Heart left ventricle (tissue), 16 donors: Measurements from ENCODE around the gene PXYLP1. TPM values are rescaled to one million over a fixed set of nuclear protein-coding genes. Genes with fewer than 3 reads are reported as not detected.

Experiments
- ATAC-seq, 4 donors: fragments of 200-7000 bp; cut with Tn5 transposase; one replicate each; pipeline ENCODE4 v1.9.1; 2020 to 2022; ENCODE audit warnings: moderate library complexity in 4 of 4, mild to moderate bottlenecking in 3 of 4, moderate number of reproducible peaks in 1 of 4
- DNase-seq, 5 donors: peaks; one replicate each; pipeline ENCODE4 v3.0.0-alpha.2; 2020
- H3K27ac ChIP-seq, 12 donors: fragments of 200-600 bp; sonication (generic) in 4 of 12; one replicate each; pipeline versions ENCODE4 v1.5.0 to v1.8.0; 2016 to 2022; ENCODE audit warnings: mild to moderate bottlenecking in 2 of 12
- H3K27me3 ChIP-seq, 9 donors: fragments of 200-600 bp; sonication (generic) in 2 of 9; one replicate each; pipeline versions ENCODE4 v1.5.1 to v1.8.0; 2016 to 2022; ENCODE audit warnings: mild to moderate bottlenecking in 3 of 9
- H3K36me3 ChIP-seq, 9 donors: fragments of 200-600 bp; sonication (generic) in 2 of 9; one replicate each; pipeline versions ENCODE4 v1.5.0 to v1.8.0; 2018 to 2022; ENCODE audit warnings: mild to moderate bottlenecking in 2 of 9
- H3K4me1 ChIP-seq, 12 donors: fragments of 200-600 bp; sonication (generic) in 4 of 12; one replicate each; pipeline versions ENCODE4 v1.5.0 to v1.8.0; 2016 to 2022; ENCODE audit warnings: mild to moderate bottlenecking in 3 of 12
- H3K4me3 ChIP-seq, 12 donors: fragments of 200-600 bp; sonication (generic) in 4 of 12; one replicate each; pipeline versions ENCODE4 v1.5.0 to v1.8.0; 2017 to 2022; ENCODE audit warnings: mild to moderate bottlenecking in 9 of 12, moderate library complexity in 4 of 12
- H3K9me3 ChIP-seq, 12 donors: fragments of 200-600 bp; sonication (generic) in 4 of 12; one replicate each; pipeline versions ENCODE4 v1.5.0 to v1.8.0; 2016 to 2022; ENCODE audit warnings: mild to moderate bottlenecking in 1 of 12
- POLR2A ChIP-seq, 2 donors: fragments of 450-650 bp; IDR thresholded peaks; one replicate each; pipeline ENCODE4 v1.6.1; 2017; ENCODE audit warnings: antibody characterized with exemption in 2 of 2, mild to moderate bottlenecking in 2 of 2, moderate library complexity in 2 of 2
- WGBS, 4 donors: extraction: QIAGEN DNeasy Blood & Tissue Kit in 2 of 4; methylation state at CpG; one replicate each; pipeline versions ENCODE4 v1.1.5 to v1.1.7; 2013 to 2018; 5-methylcytosine and 5-hydroxymethylcytosine counted together
- intact Hi-C, 10 donors: fragments of 100-400 bp; cut with DNase I; formaldehyde crosslinking; loops; one replicate each; pipeline versions ENCODE4 v1.11.1 to v1.14.2; 2022
- polyA plus RNA-seq, 2 donors: library from polyadenylated mRNA; stranded (reverse); fragments of 200-250 nt; gene quantifications; one replicate each; pipeline ENCODE4 v1.2.3, GENCODE V29; 2013
- total RNA-seq, 9 donors: library from RNA; depleted of rRNA in 2 of 9; stranded (reverse); fragments of >200 nt in 2 of 9; fragmentation: NEBNext Ultra II Directional in 3 of 9; extraction: Animal tissue kit (Norgen Biotek cat#: 25700) in 3 of 9; gene quantifications; one replicate each; pipeline versions ENCODE4 v1.1.0 to v1.2.4, GENCODE V29; 2016 to 2023
- TF ChIP-seq, protein P1 (sequence below), 12 donors: fragments of 200-600 bp; sonication (generic) in 4 of 12; IDR thresholded peaks; one replicate each; pipeline versions ENCODE4 v1.5.0 to v1.8.0; 2018 to 2022; ENCODE audit warnings: antibody characterized with exemption in 12 of 12, mild to moderate bottlenecking in 5 of 12
- donor health status: ischemic (EF 13 %, LVEDD 7.1; RV severe dilation, severe dysfunction).
- donor health status: healthy with polysubstance abuse.
- donor health status: DM: no; HTN: yes; CAD: no.
- donor health status: DM: no; HTN: no; CAD: no.
- donor health status: ischemic (EF 25% LVEDD 6.9; RV normal size, moderate dysfunction).
- donor health status: ischemic (EF 25% LVEDD 5.7; RV mildly dilated, moderate dysfunction).
- donor health status: healthy.
- donor health status: DM: yes; HTN: yes; CAD: no.
- donor health status: ischemic (EF 35%, LVEDD 5.7; RV mildly dilated, moderate dysfunction).
- donor health status: nonischemic (EF 11% LVEDD 7.7; RV severe dilation, severe dysfunction).
- donor health status: DM: yes; HTN: yes; CAD: no.
- donor health status: PGD.
- donor health status: ischemic (EF 29% LVEDD 5.4; RV normal size, mild dysfunction).
- donor health status: nonischemic (EF 23%, LVEDD 6.1; RV moderate dilation, normal function).

PXYLP1 gene
- total and polyA plus RNA-seq, 11 donors, result 7.3 to 30.6 (median 21.2) TPM

DNA sequence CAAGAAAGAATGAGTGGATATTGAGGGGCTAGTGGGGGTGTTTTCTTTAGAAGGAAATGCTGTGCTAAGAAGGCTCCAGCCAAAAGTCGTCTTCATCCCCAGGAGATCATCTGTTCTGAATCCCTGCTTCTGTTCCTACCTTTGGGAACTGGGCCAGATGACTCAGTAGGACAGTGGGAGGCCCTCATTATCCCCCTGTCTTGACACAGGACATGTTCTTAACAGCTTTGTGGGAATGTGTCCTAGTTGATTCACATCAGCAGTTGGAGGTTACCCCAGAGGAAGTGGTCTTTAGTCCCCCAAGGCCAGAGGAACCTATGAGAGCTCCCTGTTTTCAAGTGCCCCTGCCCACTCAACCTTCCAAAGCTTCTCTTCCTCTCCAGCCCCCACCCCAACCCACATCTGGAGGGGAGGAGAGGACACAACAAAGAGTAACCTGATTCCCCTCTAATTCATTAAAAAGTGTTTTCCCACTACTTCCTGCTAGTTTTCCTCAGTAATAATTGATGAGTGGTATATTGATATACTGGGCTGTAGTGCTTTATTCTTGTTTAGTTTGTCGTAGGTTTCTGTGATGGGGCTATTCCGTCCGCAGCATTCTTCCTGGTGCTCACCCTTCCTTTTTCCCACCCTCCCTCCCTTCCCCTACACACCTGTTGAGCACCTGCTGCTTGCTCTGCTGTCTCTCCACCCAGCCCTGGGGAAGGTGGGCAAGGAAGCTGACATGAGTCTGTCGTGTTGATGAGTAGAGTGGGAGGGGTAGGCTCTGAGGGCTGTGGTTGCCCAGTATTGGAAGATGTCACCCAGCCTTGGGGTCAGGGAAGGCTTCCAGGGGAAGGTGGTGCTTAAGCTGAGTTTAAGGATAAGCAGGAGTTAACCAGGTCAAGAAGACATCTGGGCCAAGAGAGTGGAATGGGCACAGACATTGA lies 9.3 kb downstream of the PXYLP1 start:
- WGBS, 4 donors, result 62 to 76% (median 68%) methylated on average over 5 of the region's 5 CpGs
- H3K9me3 ChIP-seq, result no peaks in the 10 kb centered on the region
- H3K36me3 ChIP-seq, result no peaks in the 10 kb centered on the region
- H3K27ac ChIP-seq, result peak overlapping the region; percentile 35 to 92 (median 79)
- peaks cover 0 to 69% (median 48%) of the 10 kb centered on the region in 12 donors for H3K4me1 ChIP-seq
- DNase-seq (no peak), ATAC-seq (no peak)
- no peak overlapping the region for H3K4me3 ChIP-seq
- intact Hi-C loops, result no loop called here
- TF ChIP-seq, protein P1, sequence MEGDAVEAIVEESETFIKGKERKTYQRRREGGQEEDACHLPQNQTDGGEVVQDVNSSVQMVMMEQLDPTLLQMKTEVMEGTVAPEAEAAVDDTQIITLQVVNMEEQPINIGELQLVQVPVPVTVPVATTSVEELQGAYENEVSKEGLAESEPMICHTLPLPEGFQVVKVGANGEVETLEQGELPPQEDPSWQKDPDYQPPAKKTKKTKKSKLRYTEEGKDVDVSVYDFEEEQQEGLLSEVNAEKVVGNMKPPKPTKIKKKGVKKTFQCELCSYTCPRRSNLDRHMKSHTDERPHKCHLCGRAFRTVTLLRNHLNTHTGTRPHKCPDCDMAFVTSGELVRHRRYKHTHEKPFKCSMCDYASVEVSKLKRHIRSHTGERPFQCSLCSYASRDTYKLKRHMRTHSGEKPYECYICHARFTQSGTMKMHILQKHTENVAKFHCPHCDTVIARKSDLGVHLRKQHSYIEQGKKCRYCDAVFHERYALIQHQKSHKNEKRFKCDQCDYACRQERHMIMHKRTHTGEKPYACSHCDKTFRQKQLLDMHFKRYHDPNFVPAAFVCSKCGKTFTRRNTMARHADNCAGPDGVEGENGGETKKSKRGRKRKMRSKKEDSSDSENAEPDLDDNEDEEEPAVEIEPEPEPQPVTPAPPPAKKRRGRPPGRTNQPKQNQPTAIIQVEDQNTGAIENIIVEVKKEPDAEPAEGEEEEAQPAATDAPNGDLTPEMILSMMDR (IDR thresholded peaks at IDR 0.05), result no peak
- no peak for TF ChIP-seq POLR2A (IDR thresholded peaks at IDR 0.05)
- H3K27me3 ChIP-seq, result no peaks in the 10 kb centered on the region

DNA sequence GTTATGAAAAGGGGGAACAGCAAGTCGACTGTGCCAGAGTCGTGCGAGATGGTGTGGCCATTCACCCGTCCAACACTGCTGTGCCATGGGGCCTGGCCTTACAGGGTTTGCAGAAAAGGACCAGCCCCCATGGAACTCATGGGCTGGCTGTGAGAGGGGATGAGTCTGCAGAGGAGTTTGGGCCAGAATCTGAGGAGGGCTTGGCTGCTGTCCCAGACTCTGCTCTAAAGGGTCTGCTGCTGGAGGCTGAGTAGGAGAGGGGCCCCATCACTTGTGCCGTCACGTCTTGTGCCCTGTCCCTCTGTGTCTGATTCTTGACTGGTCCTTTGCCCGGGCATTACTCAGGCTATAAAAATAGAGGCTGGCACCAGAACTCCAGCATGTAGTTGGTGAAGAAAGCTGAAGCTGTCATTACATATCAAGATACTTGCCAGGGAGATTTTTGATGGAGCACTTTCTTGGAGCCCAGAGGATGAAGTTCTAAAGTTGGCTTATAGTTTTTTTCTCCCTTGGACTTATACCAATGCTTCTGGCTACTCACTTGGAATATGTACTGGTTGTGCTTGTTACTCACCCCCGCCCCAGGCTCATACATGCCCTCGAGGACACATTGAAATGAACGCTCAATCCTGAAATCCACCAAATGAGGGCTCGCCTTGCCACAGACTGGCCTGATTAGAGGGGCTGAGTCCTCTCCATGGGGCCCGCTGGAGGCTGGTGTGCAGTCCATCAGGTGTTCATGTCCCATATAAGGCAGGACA lies 10.2 kb downstream of the PXYLP1 start:
- 39 to 55% (median 46%) methylated on average over 12 of the region's 12 CpGs for WGBS, 4 donors
- TF ChIP-seq POLR2A (IDR thresholded peaks at IDR 0.05), result no peak
- TF ChIP-seq, protein P1 (IDR thresholded peaks at IDR 0.05), result no peak
- peak; percentile 84 to 90 (median 88) for ATAC-seq
- Histone ChIP-seq H3K27ac (peak overlapping the region; percentile 59 to 96 (median 79)), H3K36me3 (no peaks in the 10 kb centered on the region), H3K27me3 (no peaks in the 10 kb centered on the region), H3K9me3 (no peaks in the 10 kb centered on the region), H3K4me3 (peak overlapping the region in 3 of 12 donors; percentile 24 to 38 (median 27)), H3K4me1 (peaks cover 0 to 75% (median 49%) of the 10 kb centered on the region in 12 donors)
- DNase-seq, result peak in 4 of 5 donors; percentile 71 to 92 (median 80)
- intact Hi-C loops, result no loop called here

DNA sequence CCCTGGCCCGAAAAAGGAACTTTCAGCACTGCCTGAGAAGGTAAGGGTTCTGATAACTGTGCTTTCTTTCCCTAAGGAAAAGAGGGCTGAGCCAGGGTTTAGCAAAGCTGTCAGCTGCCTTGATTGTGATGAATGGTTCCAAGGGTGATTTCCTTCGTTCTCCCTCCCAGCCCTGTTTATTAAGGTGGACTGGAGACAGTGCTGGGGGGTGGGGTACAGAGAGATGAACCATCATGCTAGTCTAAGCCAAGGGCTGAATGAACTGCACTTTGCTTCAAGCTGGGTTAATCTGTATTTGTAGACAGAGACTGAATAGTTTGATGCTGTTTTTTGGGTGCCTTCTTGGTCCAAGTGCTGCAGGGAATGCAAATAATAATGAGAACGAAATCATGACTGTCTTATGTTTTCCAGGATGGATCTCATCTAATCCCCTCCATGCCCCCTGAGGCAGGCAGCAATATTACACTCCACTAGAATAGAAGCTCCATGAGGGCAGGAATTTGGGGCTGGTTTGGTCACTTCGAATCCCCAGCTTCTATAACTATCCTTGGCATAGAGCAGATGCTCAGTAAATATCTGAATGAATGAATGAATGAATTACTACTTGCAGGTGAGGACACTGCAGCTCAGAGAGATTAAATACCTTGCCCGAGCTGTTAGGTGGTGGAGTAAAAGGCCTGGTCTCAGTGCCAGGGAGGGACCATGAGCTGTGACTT lies 10.9 kb downstream of the PXYLP1 start:
- no peak for TF ChIP-seq POLR2A (IDR thresholded peaks at IDR 0.05)
- TF ChIP-seq, protein P1 (IDR thresholded peaks at IDR 0.05), result no peak
- H3K4me3 ChIP-seq, result peak overlapping the region in 3 of 12 donors; percentile 24 to 38 (median 27)
- 64 to 77% (median 72%) methylated on average over 5 of the region's 5 CpGs for WGBS, 4 donors
- H3K27me3 ChIP-seq, result no peaks in the 10 kb centered on the region
- peaks cover 0 to 69% (median 41%) of the 10 kb centered on the region in 12 donors for H3K4me1 ChIP-seq
- H3K9me3 ChIP-seq, result no peaks in the 10 kb centered on the region
- no peak for DNase-seq
- peak overlapping the region; percentile 55 to 96 (median 79) for H3K27ac ChIP-seq
- intact Hi-C loops, result no loop called here
- H3K36me3 ChIP-seq, result no peaks in the 10 kb centered on the region
- peak in 1 of 4 donors; percentile 1 for ATAC-seq
